Neural progenitor cell (in vitro differentiated cells): ENCODE measurements around the gene LEFTY1.

Experiments
- CTCF ChIP-seq: fragments of 200-600 bp; sonication (generic); IDR thresholded peaks from 2 replicates; pipeline ENCODE4 v1.5.1; 2017; ENCODE audit warnings: antibody characterized with exemption, mild to moderate bottlenecking
- EZH2 ChIP-seq: fragments of 200-600 bp; sonication (generic); IDR thresholded peaks from 2 replicates; pipeline ENCODE4 v1.6.1; 2017; ENCODE audit warnings: antibody characterized with exemption, mild to moderate bottlenecking, moderate library complexity

GRCh38 chr1:225930566-225930965, 41.6 kb upstream of the LEFTY1 start:
- TF ChIP-seq CTCF (no peak), EZH2 (no peak)
